ENCODE data around the gene PLEKHD1.

GRCh38 chr14:69500096-69500495, 15.6 kb downstream of the PLEKHD1 start:
- TF ChIP-seq CTCF (conservative IDR thresholded peaks at IDR 0.05 in 1 of 2, IDR thresholded peaks at IDR 0.05 in 1 of 2; ENCODE audit: low read depth in 1 of 2, low read length in 2 of 2): no peak
- no peak for TF ChIP-seq EZH2 (IDR thresholded peaks at IDR 0.05; ENCODE audit: low read length, missing control alignments)

Measured in fibroblast of lung (primary cell).